ENCODE results near the gene GTF2H1. TPM values are rescaled to one million over a fixed set of nuclear protein-coding genes. Genes with fewer than 3 reads are reported as not detected.

Gene GTF2H1
- total and polyA plus RNA-seq, 11 donors, result 11.1 to 37.2 (median 25.4) TPM

- TF ChIP-seq POLR2A (IDR thresholded peaks at IDR 0.05), result no peak
- TF ChIP-seq, protein P1, sequence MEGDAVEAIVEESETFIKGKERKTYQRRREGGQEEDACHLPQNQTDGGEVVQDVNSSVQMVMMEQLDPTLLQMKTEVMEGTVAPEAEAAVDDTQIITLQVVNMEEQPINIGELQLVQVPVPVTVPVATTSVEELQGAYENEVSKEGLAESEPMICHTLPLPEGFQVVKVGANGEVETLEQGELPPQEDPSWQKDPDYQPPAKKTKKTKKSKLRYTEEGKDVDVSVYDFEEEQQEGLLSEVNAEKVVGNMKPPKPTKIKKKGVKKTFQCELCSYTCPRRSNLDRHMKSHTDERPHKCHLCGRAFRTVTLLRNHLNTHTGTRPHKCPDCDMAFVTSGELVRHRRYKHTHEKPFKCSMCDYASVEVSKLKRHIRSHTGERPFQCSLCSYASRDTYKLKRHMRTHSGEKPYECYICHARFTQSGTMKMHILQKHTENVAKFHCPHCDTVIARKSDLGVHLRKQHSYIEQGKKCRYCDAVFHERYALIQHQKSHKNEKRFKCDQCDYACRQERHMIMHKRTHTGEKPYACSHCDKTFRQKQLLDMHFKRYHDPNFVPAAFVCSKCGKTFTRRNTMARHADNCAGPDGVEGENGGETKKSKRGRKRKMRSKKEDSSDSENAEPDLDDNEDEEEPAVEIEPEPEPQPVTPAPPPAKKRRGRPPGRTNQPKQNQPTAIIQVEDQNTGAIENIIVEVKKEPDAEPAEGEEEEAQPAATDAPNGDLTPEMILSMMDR (IDR thresholded peaks at IDR 0.05), result no peak
- peaks cover 0 to 97% (median 83%) of the 10 kb centered on the region in 9 donors for H3K36me3 ChIP-seq
- 90 to 93% (median 92%) methylated on average over 5 of the region's 5 CpGs for WGBS, 4 donors
Measured at GRCh38 chr11:18347471-18348125, 25.2 kb downstream of the GTF2H1 start.

DNA sequence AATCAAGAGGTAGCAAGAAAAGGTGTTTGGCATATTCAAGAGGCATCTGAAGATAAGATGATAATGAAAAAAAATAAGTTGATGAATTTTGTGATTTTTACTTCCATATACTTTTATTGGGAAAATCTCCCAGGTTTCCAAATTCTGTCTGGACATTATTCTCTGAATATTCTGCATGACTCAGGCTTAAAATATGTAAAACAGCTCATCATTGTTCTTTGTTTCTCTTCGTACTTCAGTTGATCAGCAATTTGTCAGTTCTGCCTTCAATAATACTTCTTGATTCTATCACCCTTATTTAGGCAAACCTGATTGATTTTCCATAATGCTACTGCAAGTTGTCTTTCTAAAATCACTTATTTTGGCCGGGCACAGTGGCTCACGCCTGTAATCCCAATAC, 30.2 kb downstream of the GTF2H1 start:
- intact Hi-C loops (cut with DNase I), result loop anchor here in 1 of 10 donors (10.0 kb wide), 1 partner anchor 142 kb away; no protein-coding TSS in a partner anchor
- 86 to 92% (median 91%) methylated on average over 3 of the region's 3 CpGs for WGBS, 4 donors
- H3K4me1 ChIP-seq, result no peaks in the 10 kb centered on the region

More at GRCh38 chr11:18347471-18348125, 25.2 kb downstream of the GTF2H1 start:
- DNase-seq (no peak), ATAC-seq (no peak)
- Histone ChIP-seq H3K9me3 (no peaks in the 10 kb centered on the region), H3K27me3 (no peaks in the 10 kb centered on the region), H3K4me1 (no peaks in the 10 kb centered on the region), H3K4me3 (no peak overlapping the region), H3K27ac (no peak overlapping the region)
- intact Hi-C loops (cut with DNase I), result no loop called here

GRCh38 chr11:18358646-18359045, 36.3 kb downstream of the GTF2H1 start:
- DNase-seq (no peak), ATAC-seq (no peak)
- Histone ChIP-seq H3K4me3 (no peak overlapping the region), H3K4me1 (no peaks in the 10 kb centered on the region), H3K9me3 (no peaks in the 10 kb centered on the region), H3K27ac (no peak overlapping the region), H3K36me3 (peaks cover 0 to 99% (median 96%) of the 10 kb centered on the region in 9 donors), H3K27me3 (no peaks in the 10 kb centered on the region)
- no peak for TF ChIP-seq POLR2A (IDR thresholded peaks at IDR 0.05)
- TF ChIP-seq, protein P1 (IDR thresholded peaks at IDR 0.05), result no peak
- 90 to 93% (median 92%) methylated on average over 4 of the region's 4 CpGs for WGBS, 4 donors
- intact Hi-C loops (cut with DNase I), result loop anchor here in 1 of 10 donors (10.0 kb wide), 1 partner anchor 136 kb away; no protein-coding TSS in a partner anchor

More for the DNA sequence above, 30.2 kb downstream of the GTF2H1 start:
- Histone ChIP-seq H3K36me3 (peaks cover 0 to 95% (median 83%) of the 10 kb centered on the region in 9 donors), H3K27me3 (no peaks in the 10 kb centered on the region), H3K9me3 (no peaks in the 10 kb centered on the region), H3K4me3 (no peak overlapping the region), H3K27ac (no peak overlapping the region)
- DNase-seq (no peak), ATAC-seq (no peak)
- TF ChIP-seq, protein P1 (IDR thresholded peaks at IDR 0.05), result no peak
- no peak for TF ChIP-seq POLR2A (IDR thresholded peaks at IDR 0.05)

- Histone ChIP-seq H3K9me3 (no peaks in the 10 kb centered on the region), H3K27me3 (no peaks in the 10 kb centered on the region), H3K27ac (no peak overlapping the region), H3K4me1 (no peaks in the 10 kb centered on the region), H3K36me3 (peaks cover 0 to 100% (median 99%) of the 10 kb centered on the region in 9 donors), H3K4me3 (no peak overlapping the region)
- intact Hi-C loops (cut with DNase I), result loop anchor here in 1 of 10 donors (10.0 kb wide), 1 partner anchor 54 kb away; the partner anchor contains the start of gene LDHC
- ATAC-seq (no peak), DNase-seq (no peak)
- TF ChIP-seq, protein P1 (IDR thresholded peaks at IDR 0.05), result no peak
- TF ChIP-seq POLR2A (IDR thresholded peaks at IDR 0.05), result no peak
- WGBS, 4 donors, result 95 to 98% (median 97%) methylated on average over 5 of the region's 5 CpGs
Measured at GRCh38 chr11:18361154-18361553, 38.8 kb downstream of the GTF2H1 start.
